ENCODE data around the gene PIP4P1.
A peak's percentile ranks its signal among the peaks of the same experiment; 100 is the strongest.

PIP4P1 gene

DNA sequence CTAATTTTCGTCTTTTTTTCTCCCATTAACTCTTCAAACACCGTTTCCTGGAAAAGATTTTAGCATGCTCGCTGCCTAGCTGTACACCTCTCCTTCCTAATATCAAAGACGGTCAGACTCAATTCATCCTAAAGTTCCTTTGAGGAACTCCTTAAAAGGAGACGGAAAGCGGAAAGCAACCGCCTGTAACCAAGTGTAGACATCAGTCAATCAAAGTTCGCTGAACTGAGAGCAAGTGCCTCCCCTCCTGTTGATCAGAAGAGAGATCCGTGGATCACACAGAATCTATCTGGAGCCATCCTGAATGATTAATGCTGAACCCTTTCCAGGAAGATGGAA is 47.5 kb downstream of the PIP4P1 start:
- Histone ChIP-seq H3K27ac (ENCODE audit: poor library complexity, severe bottlenecking) (peak overlapping the region; percentile 74), H3K27me3 (ENCODE audit: insufficient read depth, poor library complexity, severe bottlenecking) (no peaks in the 10 kb centered on the region), H3K36me3 (ENCODE audit: low read depth) (no peaks in the 10 kb centered on the region), H3K4me3 (ENCODE audit: severe bottlenecking) (peak overlapping the region; percentile 79), H3K4me1 (ENCODE audit: insufficient read depth, poor library complexity, severe bottlenecking) (peaks cover 3% of the 10 kb centered on the region), H3K9me3 (ENCODE audit: severe bottlenecking) (no peaks in the 10 kb centered on the region)
- TF ChIP-seq, protein P1, sequence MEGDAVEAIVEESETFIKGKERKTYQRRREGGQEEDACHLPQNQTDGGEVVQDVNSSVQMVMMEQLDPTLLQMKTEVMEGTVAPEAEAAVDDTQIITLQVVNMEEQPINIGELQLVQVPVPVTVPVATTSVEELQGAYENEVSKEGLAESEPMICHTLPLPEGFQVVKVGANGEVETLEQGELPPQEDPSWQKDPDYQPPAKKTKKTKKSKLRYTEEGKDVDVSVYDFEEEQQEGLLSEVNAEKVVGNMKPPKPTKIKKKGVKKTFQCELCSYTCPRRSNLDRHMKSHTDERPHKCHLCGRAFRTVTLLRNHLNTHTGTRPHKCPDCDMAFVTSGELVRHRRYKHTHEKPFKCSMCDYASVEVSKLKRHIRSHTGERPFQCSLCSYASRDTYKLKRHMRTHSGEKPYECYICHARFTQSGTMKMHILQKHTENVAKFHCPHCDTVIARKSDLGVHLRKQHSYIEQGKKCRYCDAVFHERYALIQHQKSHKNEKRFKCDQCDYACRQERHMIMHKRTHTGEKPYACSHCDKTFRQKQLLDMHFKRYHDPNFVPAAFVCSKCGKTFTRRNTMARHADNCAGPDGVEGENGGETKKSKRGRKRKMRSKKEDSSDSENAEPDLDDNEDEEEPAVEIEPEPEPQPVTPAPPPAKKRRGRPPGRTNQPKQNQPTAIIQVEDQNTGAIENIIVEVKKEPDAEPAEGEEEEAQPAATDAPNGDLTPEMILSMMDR (IDR thresholded peaks at IDR 0.05; ENCODE audit: poor library complexity, severe bottlenecking), result no peak
- ATAC-seq (ENCODE audit: low read depth) (peak; percentile 13; the same call in 2 of the 3 replicates), DNase-seq (ENCODE audit: low spot score) (no peak)

DNA sequence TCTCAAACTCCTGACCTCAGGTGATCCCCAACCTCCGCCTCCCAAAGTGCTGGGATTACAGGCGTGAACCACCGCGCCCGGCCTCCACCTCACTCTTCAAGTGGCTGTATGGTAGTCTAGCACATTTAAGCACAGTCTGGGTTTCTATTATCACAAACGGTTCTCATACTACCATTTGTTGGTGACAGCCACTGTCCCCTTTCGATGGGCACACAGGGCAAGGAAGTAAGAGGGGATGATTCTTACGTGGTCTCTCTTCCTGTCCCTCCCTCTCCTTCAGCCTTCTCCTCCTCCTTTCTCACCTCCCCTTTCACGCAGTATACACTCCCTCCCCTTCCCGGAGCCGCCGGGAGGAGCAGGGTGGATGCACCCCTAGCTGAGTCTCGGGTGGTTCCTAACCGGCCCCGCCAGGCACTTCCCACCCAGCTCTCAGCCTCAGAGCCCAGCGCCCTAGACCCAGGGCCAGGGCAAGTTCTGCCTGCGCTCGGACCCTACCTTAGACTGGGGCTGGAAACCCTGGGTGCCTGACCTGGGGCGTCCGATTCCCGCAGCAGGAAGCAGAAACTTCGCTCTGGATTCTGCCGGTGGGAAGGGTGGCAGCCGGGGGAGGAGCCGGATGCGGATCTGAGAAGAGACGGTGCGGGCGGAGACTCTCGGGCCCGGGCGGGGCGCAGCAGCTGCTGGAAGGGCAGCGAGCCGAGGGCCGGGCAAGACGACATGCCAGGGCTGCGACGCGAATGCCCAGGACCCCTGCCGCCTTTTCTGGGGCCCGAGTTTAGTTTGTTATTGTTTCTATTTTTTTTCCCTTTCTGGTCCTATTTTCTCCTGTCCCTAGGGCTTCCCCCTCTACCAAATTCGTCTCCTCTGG is 48.1 kb downstream of the PIP4P1 start, which contains the start of gene TEP1:
Gene TEP1 (minus strand): TSS at position 626 of the 868 bp plus-strand sequence. CDS start 5,062 bp downstream, outside the sequence.
- peaks cover 2% of the 10 kb centered on the region; the same call in 1 of the 2 replicates for H3K36me3 ChIP-seq (ENCODE audit: low read depth)
- no peaks in the 10 kb centered on the region for H3K27me3 ChIP-seq (ENCODE audit: insufficient read depth, poor library complexity, severe bottlenecking)
- TF ChIP-seq, protein P1 (IDR thresholded peaks at IDR 0.05; ENCODE audit: poor library complexity, severe bottlenecking), result no peak
- peak within 1 kb of the TSS; percentile 74 for H3K27ac ChIP-seq (ENCODE audit: poor library complexity, severe bottlenecking)
- DNase-seq (ENCODE audit: low spot score) (peak; percentile 93), ATAC-seq (ENCODE audit: low read depth) (peak; percentile 95)
- H3K4me1 ChIP-seq (ENCODE audit: insufficient read depth, poor library complexity, severe bottlenecking), result peaks cover 3% of the 10 kb centered on the region
- no peaks in the 10 kb centered on the region for H3K9me3 ChIP-seq (ENCODE audit: severe bottlenecking)
- peak within 1 kb of the TSS; percentile 79 for H3K4me3 ChIP-seq (ENCODE audit: severe bottlenecking)

DNA sequence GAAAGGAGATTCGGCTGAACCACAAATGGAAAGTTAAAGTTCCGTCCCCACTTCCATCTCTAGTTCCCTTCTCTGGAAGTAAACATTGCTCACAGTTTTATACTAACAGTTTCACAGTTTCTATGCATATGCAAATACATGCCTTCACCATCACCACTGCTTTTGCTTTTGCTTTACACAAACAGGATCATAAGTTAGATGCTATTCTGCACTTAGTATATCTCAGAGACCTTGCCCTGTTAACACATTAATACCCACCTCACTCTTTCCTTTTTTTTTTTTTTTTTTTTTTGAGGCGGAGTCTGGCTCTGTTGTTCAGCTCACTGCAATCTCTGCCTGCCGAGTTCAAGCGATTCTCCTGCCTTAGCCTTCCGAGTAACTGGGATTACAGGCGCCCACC is 48.8 kb downstream of the PIP4P1 start:
- Histone ChIP-seq H3K4me1 (ENCODE audit: insufficient read depth, poor library complexity, severe bottlenecking) (peaks cover 3% of the 10 kb centered on the region), H3K27me3 (ENCODE audit: insufficient read depth, poor library complexity, severe bottlenecking) (no peaks in the 10 kb centered on the region), H3K4me3 (ENCODE audit: severe bottlenecking) (peak overlapping the region; percentile 79), H3K27ac (ENCODE audit: poor library complexity, severe bottlenecking) (peak overlapping the region; percentile 74), H3K36me3 (ENCODE audit: low read depth) (peaks cover 9% of the 10 kb centered on the region), H3K9me3 (ENCODE audit: severe bottlenecking) (no peaks in the 10 kb centered on the region)
- DNase-seq (ENCODE audit: low spot score) (no peak), ATAC-seq (ENCODE audit: low read depth) (no peak)
- TF ChIP-seq, protein P1 (IDR thresholded peaks at IDR 0.05; ENCODE audit: poor library complexity, severe bottlenecking), result no peak

DNA sequence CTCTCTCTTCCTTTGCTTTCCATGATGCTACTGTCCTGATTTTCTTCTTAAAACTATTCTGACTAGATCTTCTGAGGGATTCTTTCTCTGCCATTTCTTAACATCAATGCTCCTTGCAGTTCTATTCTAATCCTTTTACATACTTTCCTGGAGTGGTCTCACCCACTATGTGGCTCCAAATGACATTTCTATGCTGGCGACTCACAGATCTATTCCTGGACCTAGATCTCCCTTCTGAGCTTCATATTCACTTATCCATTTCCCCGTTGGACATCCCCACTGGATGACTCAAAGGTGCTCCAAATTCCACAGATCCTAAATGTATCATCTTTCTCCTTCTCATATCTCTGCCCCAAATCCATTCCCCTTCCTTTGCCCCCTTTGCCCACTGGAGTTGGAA is 52.0 kb downstream of the PIP4P1 start:
- DNase-seq (ENCODE audit: low spot score) (no peak), ATAC-seq (ENCODE audit: low read depth) (no peak)
- H3K27me3 ChIP-seq (ENCODE audit: insufficient read depth, poor library complexity, severe bottlenecking), result no peaks in the 10 kb centered on the region
- no peak overlapping the region for H3K27ac ChIP-seq (ENCODE audit: poor library complexity, severe bottlenecking)
- TF ChIP-seq, protein P1 (IDR thresholded peaks at IDR 0.05; ENCODE audit: poor library complexity, severe bottlenecking), result no peak
- H3K4me1 ChIP-seq (ENCODE audit: insufficient read depth, poor library complexity, severe bottlenecking), result peaks cover 3% of the 10 kb centered on the region
- no peak overlapping the region for H3K4me3 ChIP-seq (ENCODE audit: severe bottlenecking)
- H3K9me3 ChIP-seq (ENCODE audit: severe bottlenecking), result no peaks in the 10 kb centered on the region
- peaks cover 32% of the 10 kb centered on the region for H3K36me3 ChIP-seq (ENCODE audit: low read depth)
